Thoracic aorta (tissue), 2 donors: ENCODE results near the gene SLCO2B1. TPM values are rescaled to one million over a fixed set of nuclear protein-coding genes. Genes with fewer than 3 reads are reported as not detected.

Experiments used
- ATAC-seq: fragments of 150-250 bp; one replicate; pipeline ENCODE4 v1.8.0; 2017; ENCODE audit warnings: low read depth; ENCODE audit not compliant: insufficient number of reproducible peaks, low FRiP score
- DNase-seq: peaks from one replicate; pipeline ENCODE4 v3.0.0-alpha.2; 2020; ENCODE audit warnings: low spot score
- H3K27ac ChIP-seq, 2 donors: fragments of 200-600 bp; sonication (generic); 1 replicate in 1 of 2; 2 replicates in 1 of 2; pipeline ENCODE4 v1.5.1; 2016; ENCODE audit warnings: mild to moderate bottlenecking in 2 of 2, moderate library complexity in 2 of 2
- H3K27me3 ChIP-seq: fragments of 200-600 bp; sonication (generic); replicated peaks from 2 replicates; pipeline ENCODE4 v1.6.0; 2016; ENCODE audit warnings: mild to moderate bottlenecking; ENCODE audit not compliant: insufficient read depth
- H3K36me3 ChIP-seq: fragments of 200-600 bp; sonication (generic); one replicate; pipeline ENCODE4 v1.5.1; 2016
- H3K4me1 ChIP-seq, 2 donors: fragments of 200-600 bp; sonication (generic); 1 replicate in 1 of 2; 2 replicates in 1 of 2; pipeline versions ENCODE4 v1.5.1 to v1.6.0; 2016; ENCODE audit warnings: low read depth in 2 of 2, mild to moderate bottlenecking in 1 of 2; ENCODE audit not compliant: control insufficient read depth in 1 of 2
- H3K4me3 ChIP-seq: fragments of 200-600 bp; sonication (generic); 2 replicates; pipeline ENCODE4 v1.5.1; 2016; ENCODE audit warnings: mild to moderate bottlenecking
- H3K9me3 ChIP-seq: fragments of 200-600 bp; sonication (generic); 2 replicates; pipeline ENCODE4 v1.5.1; 2016
- total RNA-seq, 2 donors: library from RNA; depleted of rRNA; stranded (reverse); fragments of >200 nt; gene quantifications; one replicate each; pipeline versions ENCODE4 v1.1.0 to v1.2.3, GENCODE V29; 2016
- TF ChIP-seq, protein P1 (sequence below): fragments of 200-600 bp; sonication (generic); IDR thresholded peaks from one replicate; pipeline ENCODE4 v1.5.1; 2019; ENCODE audit warnings: antibody characterized with exemption

SLCO2B1 gene
- total RNA-seq, 2 donors from 2014 or later: 107 to 692 TPM

DNA sequence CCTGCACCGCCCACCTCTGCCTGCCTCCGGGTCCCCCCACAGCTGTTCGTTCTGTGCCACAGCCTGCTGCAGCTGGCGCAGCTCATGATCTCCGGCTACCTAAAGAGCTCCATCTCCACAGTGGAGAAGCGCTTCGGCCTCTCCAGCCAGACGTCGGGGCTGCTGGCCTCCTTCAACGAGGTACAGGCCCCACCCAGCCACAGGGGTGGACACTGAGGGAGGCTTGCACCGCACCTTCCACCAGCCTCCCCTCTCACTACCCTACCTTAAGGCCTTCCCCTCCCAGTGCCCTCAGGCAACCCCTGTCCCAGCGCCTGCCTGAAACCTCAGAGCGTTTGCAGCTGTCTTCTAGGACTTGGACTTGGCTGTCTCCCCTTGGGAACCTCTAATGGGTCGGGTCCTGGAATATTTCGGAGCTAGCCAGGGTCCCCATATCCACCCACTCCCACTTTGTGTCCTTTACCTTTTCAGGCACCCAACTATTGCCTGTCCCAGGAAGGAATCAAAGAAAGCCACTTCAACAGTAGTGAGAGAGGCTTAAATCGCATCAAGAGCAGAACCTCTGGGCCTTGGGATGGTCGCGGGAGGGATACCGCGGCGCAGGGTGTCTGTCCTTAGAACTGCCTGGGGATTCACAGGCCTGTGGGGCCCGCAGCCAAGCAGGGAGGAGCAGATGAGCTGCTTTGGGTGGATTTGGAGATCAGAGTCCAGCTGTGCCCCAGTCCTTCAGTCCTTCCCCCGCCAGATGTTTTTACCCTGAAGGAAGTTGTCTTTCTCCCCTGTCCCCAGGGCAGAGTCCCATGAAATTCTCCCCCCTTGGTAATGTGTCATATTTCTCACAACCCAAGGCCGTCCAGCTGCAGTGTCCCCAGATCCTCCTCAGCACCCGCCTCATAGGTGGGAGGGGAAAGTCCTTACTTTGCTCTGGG is 13.3 kb downstream of the SLCO2B1 start:
- ATAC-seq (no peak), DNase-seq (no peak)
- H3K4me3 ChIP-seq: no peak overlapping the region
- H3K27ac ChIP-seq: no peak overlapping the region
- TF ChIP-seq, protein P1, sequence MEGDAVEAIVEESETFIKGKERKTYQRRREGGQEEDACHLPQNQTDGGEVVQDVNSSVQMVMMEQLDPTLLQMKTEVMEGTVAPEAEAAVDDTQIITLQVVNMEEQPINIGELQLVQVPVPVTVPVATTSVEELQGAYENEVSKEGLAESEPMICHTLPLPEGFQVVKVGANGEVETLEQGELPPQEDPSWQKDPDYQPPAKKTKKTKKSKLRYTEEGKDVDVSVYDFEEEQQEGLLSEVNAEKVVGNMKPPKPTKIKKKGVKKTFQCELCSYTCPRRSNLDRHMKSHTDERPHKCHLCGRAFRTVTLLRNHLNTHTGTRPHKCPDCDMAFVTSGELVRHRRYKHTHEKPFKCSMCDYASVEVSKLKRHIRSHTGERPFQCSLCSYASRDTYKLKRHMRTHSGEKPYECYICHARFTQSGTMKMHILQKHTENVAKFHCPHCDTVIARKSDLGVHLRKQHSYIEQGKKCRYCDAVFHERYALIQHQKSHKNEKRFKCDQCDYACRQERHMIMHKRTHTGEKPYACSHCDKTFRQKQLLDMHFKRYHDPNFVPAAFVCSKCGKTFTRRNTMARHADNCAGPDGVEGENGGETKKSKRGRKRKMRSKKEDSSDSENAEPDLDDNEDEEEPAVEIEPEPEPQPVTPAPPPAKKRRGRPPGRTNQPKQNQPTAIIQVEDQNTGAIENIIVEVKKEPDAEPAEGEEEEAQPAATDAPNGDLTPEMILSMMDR: no peak
- no peaks in the 10 kb centered on the region for H3K27me3 ChIP-seq
- no peaks in the 10 kb centered on the region for H3K36me3 ChIP-seq
- H3K4me1 ChIP-seq: no peaks in the 10 kb centered on the region
- no peaks in the 10 kb centered on the region for H3K9me3 ChIP-seq

- no peaks in the 10 kb centered on the region for H3K4me1 ChIP-seq
- H3K27ac ChIP-seq: no peak overlapping the region
- TF ChIP-seq, protein P1: no peak
- H3K36me3 ChIP-seq: no peaks in the 10 kb centered on the region
- no peaks in the 10 kb centered on the region for H3K9me3 ChIP-seq
- DNase-seq: no peak
- H3K27me3 ChIP-seq: no peaks in the 10 kb centered on the region
- H3K4me3 ChIP-seq: no peak overlapping the region
- ATAC-seq: no peak
These were observed 14.8 kb downstream of the SLCO2B1 start for GRCh38 chr11:75165721-75166120.

GRCh38 chr11:75166791-75167190 is 15.9 kb downstream of the SLCO2B1 start:
- ATAC-seq (no peak), DNase-seq (no peak)
- H3K4me3 ChIP-seq: no peak overlapping the region
- H3K9me3 ChIP-seq: no peaks in the 10 kb centered on the region
- TF ChIP-seq, protein P1: no peak
- H3K27me3 ChIP-seq: no peaks in the 10 kb centered on the region
- no peak overlapping the region for H3K27ac ChIP-seq
- no peaks in the 10 kb centered on the region for H3K4me1 ChIP-seq
- no peaks in the 10 kb centered on the region for H3K36me3 ChIP-seq

DNA sequence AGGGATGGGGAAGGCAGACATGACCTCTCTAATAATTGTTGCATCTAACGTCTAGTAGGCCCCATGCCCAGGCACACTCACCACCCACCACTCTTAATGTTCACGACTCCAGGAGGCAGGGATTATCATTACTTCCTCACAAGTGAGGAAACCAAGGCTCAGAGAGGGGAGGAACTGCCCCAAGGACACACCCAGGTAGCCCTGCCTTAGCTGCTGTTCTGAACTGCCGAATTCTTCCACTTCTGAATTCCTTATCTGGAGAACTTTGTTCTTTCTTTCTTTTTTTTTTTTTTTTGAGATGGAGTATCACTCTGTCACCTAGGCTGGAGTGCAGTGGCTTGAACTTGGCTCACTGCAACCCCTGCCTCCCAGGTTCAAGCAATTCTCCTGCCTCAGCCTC is 16.7 kb downstream of the SLCO2B1 start:
- DNase-seq: no peak
- no peak overlapping the region for H3K27ac ChIP-seq
- H3K36me3 ChIP-seq: no peaks in the 10 kb centered on the region
- no peaks in the 10 kb centered on the region for H3K9me3 ChIP-seq
- no peaks in the 10 kb centered on the region for H3K4me1 ChIP-seq
- no peak for ATAC-seq
- no peak overlapping the region for H3K4me3 ChIP-seq
- TF ChIP-seq, protein P1: no peak
- H3K27me3 ChIP-seq: no peaks in the 10 kb centered on the region

GRCh38 chr11:75169101-75169885 is 18.4 kb downstream of the SLCO2B1 start:
- no peak for DNase-seq

More at GRCh38 chr11:75169101-75169885, 18.4 kb downstream of the SLCO2B1 start:
- TF ChIP-seq, protein P1: no peak
- Histone ChIP-seq H3K9me3 (no peaks in the 10 kb centered on the region), H3K4me3 (no peak overlapping the region), H3K27ac (no peak overlapping the region), H3K4me1 (no peaks in the 10 kb centered on the region), H3K27me3 (no peaks in the 10 kb centered on the region), H3K36me3 (no peaks in the 10 kb centered on the region)
- no peak for ATAC-seq
